Stomach (tissue), 9 donors: ENCODE data around the gene ARHGEF18. TPM values are rescaled to one million over a fixed set of nuclear protein-coding genes. Genes with fewer than 3 reads are reported as not detected.
"Not testable (repeated sequence)": the region's sequence is repeated elsewhere in the genome, so short reads cannot be mapped to it uniquely, and the experiment has no call there.

Experiments
- DNase-seq, 2 donors: peaks; one replicate each; pipeline versions ENCODE4 v3.0.0 to v3.0.0-alpha.2; 2013 to 2019
- H3K27ac ChIP-seq, 5 donors: fragments of 200-600 bp in 4 of 5; sonication (generic) in 4 of 5; one replicate each; pipeline ENCODE4 v1.5.1; 2013 to 2019; ENCODE audit warnings: mild to moderate bottlenecking in 1 of 5, moderate library complexity in 1 of 5
- H3K27me3 ChIP-seq, 3 donors: fragments of 200-600 bp; sonication (generic); one replicate each; pipeline ENCODE4 v1.5.1; 2017 to 2019; ENCODE audit warnings: mixed run types in 1 of 3
- H3K36me3 ChIP-seq, 4 donors: fragments of 200-600 bp; sonication (generic); 1 replicate in 3 of 4; 2 replicates in 1 of 4; pipeline ENCODE4 v1.5.1; 2016 to 2019
- H3K4me1 ChIP-seq, 4 donors: fragments of 200-600 bp; sonication (generic); one replicate each; pipeline ENCODE4 v1.5.1; 2016 to 2019
- H3K4me3 ChIP-seq, 4 donors: fragments of 200-600 bp; sonication (generic) in 3 of 4; one replicate each; pipeline ENCODE4 v1.5.1; 2016 to 2019; ENCODE audit warnings: mild to moderate bottlenecking in 1 of 4
- H3K9me3 ChIP-seq, 4 donors: fragments of 200-600 bp; sonication (generic); one replicate each; pipeline ENCODE4 v1.5.1; 2016 to 2019
- CTCF ChIP-seq, 7 experiments: fragments of 450-650 bp in 4 of 7; fragments of 200-600 bp in 3 of 7; sonication (generic) in 3 of 7; IDR thresholded peaks; one replicate each; pipeline ENCODE4 v1.5.1; 2016 to 2019; ENCODE audit warnings: antibody characterized with exemption in 7 of 7, control low read depth in 2 of 7, mild to moderate bottlenecking in 1 of 7
- EP300 ChIP-seq: sonication (generic); formaldehyde crosslinking; IDR thresholded peaks from one replicate; pipeline ENCODE4 v1.6.1; 2017; ENCODE audit warnings: antibody characterized with exemption
- POLR2A ChIP-seq, 4 donors: fragments of 450-650 bp; IDR thresholded peaks; one replicate each; pipeline ENCODE4 v1.6.1; 2016; ENCODE audit warnings: antibody characterized with exemption in 4 of 4, control low read depth in 2 of 4, mild to moderate bottlenecking in 1 of 4, moderate library complexity in 1 of 4
- POLR2AphosphoS5 ChIP-seq, 3 donors: sonication (generic); formaldehyde crosslinking; IDR thresholded peaks; one replicate each; pipeline ENCODE4 v1.6.1; 2016; ENCODE audit warnings: antibody characterized with exemption in 3 of 3
- WGBS, 5 donors: extraction: QIAGEN DNeasy Blood & Tissue Kit in 3 of 5; methylation state at CpG; one replicate each; pipeline versions ENCODE4 v1.1.5 to v1.1.7; 2013 to 2018; 5-methylcytosine and 5-hydroxymethylcytosine counted together
- intact Hi-C: fragments of 100-400 bp; cut with DNase I; formaldehyde crosslinking; loops from one replicate; pipeline ENCODE4 v1.15.1; 2023; ENCODE audit warnings: low total_unique reads
- polyA plus RNA-seq, 3 donors: library from polyadenylated mRNA; stranded (reverse); fragments of 200-250 nt; gene quantifications; one replicate each; pipeline ENCODE4 v1.2.3, GENCODE V29; 2013
- total RNA-seq, 5 donors: library from RNA; depleted of rRNA; stranded (reverse); fragments of >200 nt; gene quantifications; one replicate each; pipeline versions ENCODE4 v1.1.0 to v1.2.3, GENCODE V29; 2014 to 2016
- donor health status: healthy with polysubstance abuse.
- donor health status: Bipolar disorder and iron deficiency.
- donor health status: healthy.

Gene ARHGEF18
- total and polyA plus RNA-seq, 8 donors = 12.6 to 56.2 (median 28.3) TPM

GRCh38 chr19:7307590-7308218, 41.0 kb upstream of the ARHGEF18 start:
- WGBS, 5 donors = 73 to 91% (median 83%) methylated on average over 7 of the region's 7 CpGs
- Histone ChIP-seq H3K4me3 (no peak overlapping the region), H3K27ac (no peak overlapping the region), H3K4me1 (no peaks in the 10 kb centered on the region), H3K36me3 (no peaks in the 10 kb centered on the region), H3K9me3 (no peaks in the 10 kb centered on the region), H3K27me3 (no peaks in the 10 kb centered on the region)
- no peak for DNase-seq
- intact Hi-C loops = no loop called here
- TF ChIP-seq EP300 (no peak), POLR2AphosphoS5 (IDR thresholded peaks at IDR 0.05) (no peak), POLR2A (IDR thresholded peaks at IDR 0.05) (no peak), CTCF (IDR thresholded peaks at IDR 0.05) (no peak)

GRCh38 chr19:7308327-7308726, 40.4 kb upstream of the ARHGEF18 start:
- H3K27me3 ChIP-seq, H3K27ac ChIP-seq, intact Hi-C loops, H3K9me3 ChIP-seq, DNase-seq, H3K4me3 ChIP-seq, H3K4me1 ChIP-seq, H3K36me3 ChIP-seq: not testable (repeated sequence)
- 61 to 75% (median 67%) methylated on average over 9 of the region's 9 CpGs for WGBS, 5 donors

- H3K27me3 ChIP-seq = no peaks in the 10 kb centered on the region
Measured at GRCh38 chr19:7311911-7312310, 36.8 kb upstream of the ARHGEF18 start.

GRCh38 chr19:7312816-7313215, 35.9 kb upstream of the ARHGEF18 start:
- 79 to 83% (median 81%) methylated on average over 7 of the region's 7 CpGs for WGBS, 5 donors
- Histone ChIP-seq H3K36me3 (no peaks in the 10 kb centered on the region), H3K9me3 (peaks cover 0 to 3% (median under 1%) of the 10 kb centered on the region in 4 donors), H3K4me1 (no peaks in the 10 kb centered on the region), H3K27ac (no peak overlapping the region), H3K4me3 (no peak overlapping the region), H3K27me3 (no peaks in the 10 kb centered on the region)
- intact Hi-C loops = no loop called here
- TF ChIP-seq POLR2A (IDR thresholded peaks at IDR 0.05) (no peak), EP300 (no peak), POLR2AphosphoS5 (IDR thresholded peaks at IDR 0.05) (no peak)
- DNase-seq = no peak

More at GRCh38 chr19:7311911-7312310, 36.8 kb upstream of the ARHGEF18 start:
- Histone ChIP-seq H3K4me3 (no peak overlapping the region), H3K9me3 (peaks cover 0 to 3% (median 0%) of the 10 kb centered on the region in 4 donors), H3K36me3 (no peaks in the 10 kb centered on the region), H3K27ac (no peak overlapping the region), H3K4me1 (no peaks in the 10 kb centered on the region)
- intact Hi-C loops = no loop called here
- 94 to 98% (median 97%) methylated on average over 12 of the region's 12 CpGs for WGBS, 5 donors
- no peak for DNase-seq
- no peak for TF ChIP-seq POLR2AphosphoS5 (IDR thresholded peaks at IDR 0.05)
- no peak for TF ChIP-seq EP300
- no peak for TF ChIP-seq POLR2A (IDR thresholded peaks at IDR 0.05)
- no peak for TF ChIP-seq CTCF (IDR thresholded peaks at IDR 0.05)

GRCh38 chr19:7318176-7318575, 30.6 kb upstream of the ARHGEF18 start:
- no peak for DNase-seq
- H3K9me3 ChIP-seq = peaks cover 0 to 8% (median 3%) of the 10 kb centered on the region in 4 donors
- WGBS, 5 donors = 43 to 69% (median 47%) methylated on average over 2 of the region's 2 CpGs

More at GRCh38 chr19:7318176-7318575, 30.6 kb upstream of the ARHGEF18 start:
- Histone ChIP-seq H3K4me3 (no peak overlapping the region), H3K36me3 (no peaks in the 10 kb centered on the region), H3K27ac (no peak overlapping the region), H3K27me3 (no peaks in the 10 kb centered on the region), H3K4me1 (peaks cover 0 to 8% (median 2%) of the 10 kb centered on the region in 4 donors)
- intact Hi-C loops = no loop called here
- TF ChIP-seq POLR2A (IDR thresholded peaks at IDR 0.05) (no peak), POLR2AphosphoS5 (IDR thresholded peaks at IDR 0.05) (no peak), EP300 (no peak), CTCF (IDR thresholded peaks at IDR 0.05) (no peak)
